ENCODE results near the gene ZG16.
"Not testable (repeated sequence)": the region's sequence is repeated elsewhere in the genome, so short reads cannot be mapped to it uniquely, and the experiment has no call there.

The ZG16 gene

DNA sequence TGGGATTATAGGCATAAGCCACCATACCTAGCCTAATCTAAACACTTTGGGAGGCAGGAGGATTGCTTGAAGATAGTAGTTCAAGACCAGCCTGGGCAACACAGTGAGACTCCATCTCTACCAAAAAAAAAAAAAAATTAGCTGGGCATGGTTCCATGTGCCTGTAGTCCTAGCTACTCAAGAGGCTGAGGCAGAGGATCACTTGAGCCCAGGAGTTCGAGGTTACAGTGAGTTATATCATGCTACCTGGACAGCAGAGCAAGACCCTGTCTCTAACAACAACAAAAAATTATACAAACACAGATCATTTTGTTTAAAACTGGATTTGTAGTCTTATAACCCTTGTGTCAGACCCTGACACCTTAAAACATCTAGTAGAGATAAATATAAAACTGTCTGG lies 24.5 kb upstream of the ZG16 start:
- DNase-seq: no peak

DNA sequence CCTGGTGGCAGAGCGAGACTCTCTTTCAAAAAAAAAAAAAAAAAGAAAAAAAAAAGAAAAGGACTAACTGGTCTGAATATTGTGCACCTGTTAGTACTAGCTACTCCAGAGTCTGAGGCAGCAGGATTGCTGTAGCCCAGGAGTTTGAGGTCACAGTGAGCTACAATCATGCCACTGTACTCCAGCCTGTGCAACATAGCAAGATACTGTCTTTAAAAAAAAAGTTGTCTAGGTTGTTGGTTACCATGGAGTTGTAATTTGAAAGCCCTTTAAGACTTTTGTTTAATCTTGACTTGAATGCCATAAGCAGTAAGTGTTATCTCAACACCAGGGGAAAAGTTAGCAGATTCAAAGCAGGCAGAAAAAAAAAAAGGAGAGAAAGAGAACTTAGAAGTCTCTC lies 21.4 kb upstream of the ZG16 start:
- DNase-seq: no peak

DNA sequence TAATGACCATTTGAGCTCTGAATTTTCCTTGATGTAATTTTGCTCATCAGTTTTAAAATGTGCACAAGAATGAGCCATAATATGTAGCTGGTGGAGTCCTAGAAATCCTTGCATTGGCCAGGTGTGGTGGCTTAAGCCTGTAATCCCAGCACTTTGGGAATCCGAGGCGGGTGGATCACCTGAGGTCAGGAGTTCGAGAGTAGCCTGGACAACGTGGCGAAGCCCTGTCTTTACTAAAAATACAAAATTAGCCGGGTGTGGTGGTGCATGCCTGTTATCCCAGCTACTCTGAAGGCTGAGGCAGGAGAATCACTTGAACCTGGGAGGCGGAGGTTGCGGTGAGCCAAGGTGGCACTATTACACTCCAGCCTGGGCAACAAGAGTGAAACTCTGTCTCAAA lies 21.0 kb upstream of the ZG16 start:
- not testable (repeated sequence) for DNase-seq

DNA sequence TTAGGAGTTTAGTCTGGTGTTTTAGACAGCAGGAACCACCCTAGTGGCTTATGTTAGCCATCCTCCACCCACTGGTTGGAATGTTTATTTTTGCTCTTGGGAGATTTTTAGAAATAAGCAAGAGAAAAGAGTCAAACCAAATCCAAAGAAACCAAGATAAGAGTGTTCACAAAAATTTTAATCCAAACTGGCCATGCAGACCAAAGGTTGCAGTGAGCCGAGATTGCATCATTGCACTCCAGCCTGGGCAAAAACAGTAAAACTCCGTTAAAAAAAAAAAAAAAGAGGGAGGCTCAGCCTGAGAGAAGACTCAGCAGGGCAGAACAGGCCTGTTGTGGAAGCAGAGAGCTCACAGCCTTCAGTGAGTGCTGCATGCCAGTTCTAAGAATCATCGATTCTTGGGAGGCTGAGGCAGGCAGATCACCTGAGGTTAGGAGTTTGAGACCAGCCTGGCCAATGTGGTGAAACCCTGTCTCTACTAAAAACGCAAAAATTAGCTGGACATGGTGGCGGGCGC lies 20.0 kb upstream of the ZG16 start:
- no peak for DNase-seq

DNA sequence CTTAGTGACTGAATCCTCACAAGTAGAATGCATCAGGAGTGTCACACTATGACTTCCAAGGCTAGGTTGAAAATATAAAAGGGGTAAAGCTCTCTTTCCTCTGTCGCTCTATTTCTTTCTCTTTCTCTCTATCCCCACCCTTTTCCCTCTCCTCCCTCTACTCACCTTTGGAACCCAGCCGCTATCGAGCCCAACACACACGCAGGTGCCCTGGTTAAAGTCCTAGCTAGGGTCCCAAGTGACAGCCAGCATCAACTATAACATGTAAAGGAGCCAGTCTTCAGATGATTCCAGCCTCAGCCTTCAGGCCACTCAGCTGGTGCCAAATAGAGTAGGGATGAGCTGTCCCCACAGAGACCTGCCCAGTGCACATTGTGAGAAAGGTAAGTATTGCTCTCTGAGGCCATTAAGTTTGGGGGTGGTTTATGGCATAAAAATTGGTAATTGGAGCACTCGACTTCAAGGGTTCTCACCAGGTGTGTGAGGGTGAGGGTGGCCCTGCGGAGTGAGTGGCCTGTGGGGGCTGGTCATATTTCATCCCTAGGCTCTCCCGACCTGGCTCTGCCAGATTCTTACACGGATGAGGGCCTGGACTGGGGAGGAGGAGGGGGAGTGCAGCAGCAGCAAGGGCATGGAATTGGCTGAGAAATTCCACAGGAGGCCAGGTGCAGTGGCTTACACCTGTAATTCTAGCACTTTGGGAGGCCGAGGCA lies 17.3 kb upstream of the ZG16 start:
- DNase-seq: no peak

DNA sequence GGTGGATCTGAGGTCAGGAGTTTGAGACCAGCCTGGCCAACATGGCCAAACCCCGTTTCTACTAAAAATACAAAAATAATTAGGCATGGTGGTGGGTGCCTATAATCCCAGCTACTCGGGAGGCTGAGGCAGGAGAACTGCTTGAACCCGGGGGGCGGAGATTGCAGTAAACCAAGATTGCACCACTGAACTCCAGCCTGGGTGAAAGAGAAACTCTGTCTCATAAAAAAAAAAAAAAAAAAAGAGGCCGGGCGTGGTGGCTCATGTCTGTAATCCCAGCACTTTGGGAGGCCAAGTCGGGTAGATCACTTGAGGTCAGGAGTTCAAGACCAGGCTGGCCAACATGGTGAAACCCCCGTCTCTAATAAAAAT lies 16.8 kb upstream of the ZG16 start:
- DNase-seq: not testable (repeated sequence)

DNA sequence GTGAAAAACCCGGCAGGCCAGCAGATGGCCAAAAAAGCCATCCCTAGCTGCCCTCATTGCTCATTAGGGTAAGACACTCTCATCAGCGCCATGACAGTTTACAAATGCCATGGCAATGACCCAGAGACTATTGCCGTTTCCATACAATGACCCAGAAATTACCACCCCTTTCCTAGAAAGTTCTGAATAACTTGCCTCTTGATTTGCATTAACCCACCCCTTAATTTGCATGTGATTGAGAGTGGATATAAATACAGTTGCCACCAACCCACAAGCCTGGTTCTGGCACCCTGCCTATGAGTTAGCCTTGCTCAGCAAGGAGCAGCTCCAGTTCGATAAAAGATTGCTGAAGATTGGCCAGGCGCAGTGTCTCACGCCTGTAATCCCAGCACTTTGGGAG lies 16.2 kb upstream of the ZG16 start:
- DNase-seq: no peak

DNA sequence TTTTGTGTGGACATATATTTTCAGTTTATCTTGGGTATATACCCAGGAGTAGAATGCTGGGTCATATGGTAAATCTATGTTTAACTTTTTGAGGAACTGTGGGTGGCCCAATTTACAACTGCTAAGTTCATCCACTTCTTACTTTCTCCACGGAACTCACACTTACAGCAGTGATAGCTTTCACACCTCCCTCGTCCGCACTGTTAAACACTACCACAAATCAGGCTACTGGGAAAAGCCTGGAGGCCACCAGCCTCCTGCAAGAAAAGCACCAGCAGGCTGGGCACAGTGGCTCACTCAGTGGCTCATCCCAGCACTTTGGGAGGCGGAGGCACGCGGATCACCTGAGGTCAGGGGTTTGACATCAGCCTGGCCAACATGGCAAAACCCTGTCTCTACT lies 14.7 kb upstream of the ZG16 start:
- no peak for DNase-seq

DNA sequence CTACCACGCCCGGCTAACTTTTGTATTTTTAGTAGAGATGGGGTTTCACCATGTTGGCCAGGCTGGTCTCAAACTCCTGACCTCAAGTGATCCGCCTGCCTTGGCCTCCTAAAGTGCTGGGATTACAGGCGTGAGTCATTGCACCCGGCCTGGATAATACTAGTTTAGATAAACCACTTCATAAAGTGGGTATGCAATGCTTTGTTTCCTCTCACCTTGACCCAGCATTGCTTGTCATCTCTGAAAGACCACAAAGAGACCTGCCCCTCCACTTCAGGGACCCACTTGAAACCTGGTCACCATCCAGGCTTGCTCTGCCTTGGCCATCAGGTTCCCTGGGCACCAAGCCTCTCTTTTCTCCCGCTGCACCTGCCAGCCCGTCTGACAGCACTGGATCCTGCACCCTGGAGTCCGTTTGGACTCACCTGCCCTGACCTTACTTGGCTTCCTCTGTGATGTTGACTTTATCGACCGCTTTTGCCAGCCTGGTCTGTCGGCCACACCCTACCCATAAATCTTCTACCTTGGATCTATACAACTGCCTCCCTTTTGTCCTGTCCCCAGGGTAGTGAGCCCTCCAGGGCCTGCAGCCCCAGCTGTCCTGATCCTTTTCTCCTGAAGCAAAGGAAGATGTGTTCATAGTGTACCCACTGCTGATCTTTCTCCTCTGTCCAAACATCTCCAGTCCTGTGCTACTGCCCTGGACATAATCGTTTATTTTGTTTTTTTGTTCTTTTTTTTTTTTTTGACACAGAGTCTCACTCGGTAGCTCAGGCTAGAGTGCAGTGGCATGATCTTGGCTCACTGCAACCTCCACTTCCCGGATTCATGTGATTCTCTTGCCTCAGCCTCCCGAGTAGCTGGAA lies 12.7 kb upstream of the ZG16 start:
- no peak for DNase-seq

DNA sequence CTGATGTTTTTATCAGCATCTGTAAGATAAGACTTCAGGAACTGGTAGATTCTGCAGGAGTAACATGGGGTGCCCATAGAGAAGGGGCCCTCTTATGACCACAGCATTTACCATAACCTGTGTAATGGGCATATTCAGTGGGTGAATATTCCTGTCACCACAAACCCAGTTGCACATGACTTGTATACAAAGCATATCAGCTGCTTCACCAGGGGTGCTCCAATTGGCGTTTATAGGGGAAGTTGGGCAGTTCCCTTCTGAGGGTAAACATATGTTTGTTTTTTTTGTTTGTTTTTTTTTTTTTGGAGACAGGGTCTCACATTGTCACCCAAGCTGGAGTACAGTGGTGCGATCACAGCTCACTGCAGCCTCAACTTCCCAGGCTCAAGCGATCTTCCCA lies 11.5 kb upstream of the ZG16 start:
- no peak for DNase-seq

DNA sequence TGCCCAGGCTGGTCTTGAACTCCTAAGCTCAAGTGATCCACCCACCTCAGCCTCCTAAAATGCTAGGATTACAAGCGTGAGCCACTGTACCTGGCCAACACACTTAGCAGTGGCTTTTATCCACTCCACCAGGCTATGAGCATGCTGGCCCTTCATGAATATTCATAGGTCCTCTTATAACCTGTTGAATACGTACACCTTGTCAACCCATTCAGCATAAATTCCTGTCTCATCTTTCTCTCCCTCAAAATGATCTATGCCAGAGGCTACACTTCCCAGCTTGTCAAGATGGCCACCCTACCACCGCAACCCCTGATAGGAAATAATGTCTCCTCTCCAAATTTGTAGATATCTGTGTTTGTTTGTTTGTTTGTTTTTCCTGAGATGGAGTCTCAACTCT lies 11.0 kb upstream of the ZG16 start:
- no peak for DNase-seq

DNA sequence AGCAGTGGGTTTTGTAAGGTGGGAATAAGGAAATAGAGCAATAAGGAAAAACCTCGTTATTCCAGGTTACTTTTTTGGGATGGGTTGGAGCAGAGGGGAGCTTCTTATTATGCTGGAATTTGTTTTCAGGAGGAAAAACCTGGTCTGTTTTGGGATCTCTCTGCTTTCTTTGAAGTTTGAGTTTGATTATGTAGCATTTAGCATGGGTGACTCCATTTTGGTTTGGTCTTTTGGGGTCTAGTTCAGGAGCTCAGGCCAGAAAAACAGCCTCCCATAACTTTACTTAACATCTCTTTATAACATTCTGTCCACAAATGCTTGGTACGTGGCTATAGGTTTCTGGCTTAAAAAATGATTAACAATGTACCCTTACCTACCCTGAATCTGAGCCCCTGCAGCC lies 8.5 kb upstream of the ZG16 start:
- no peak for DNase-seq

DNA sequence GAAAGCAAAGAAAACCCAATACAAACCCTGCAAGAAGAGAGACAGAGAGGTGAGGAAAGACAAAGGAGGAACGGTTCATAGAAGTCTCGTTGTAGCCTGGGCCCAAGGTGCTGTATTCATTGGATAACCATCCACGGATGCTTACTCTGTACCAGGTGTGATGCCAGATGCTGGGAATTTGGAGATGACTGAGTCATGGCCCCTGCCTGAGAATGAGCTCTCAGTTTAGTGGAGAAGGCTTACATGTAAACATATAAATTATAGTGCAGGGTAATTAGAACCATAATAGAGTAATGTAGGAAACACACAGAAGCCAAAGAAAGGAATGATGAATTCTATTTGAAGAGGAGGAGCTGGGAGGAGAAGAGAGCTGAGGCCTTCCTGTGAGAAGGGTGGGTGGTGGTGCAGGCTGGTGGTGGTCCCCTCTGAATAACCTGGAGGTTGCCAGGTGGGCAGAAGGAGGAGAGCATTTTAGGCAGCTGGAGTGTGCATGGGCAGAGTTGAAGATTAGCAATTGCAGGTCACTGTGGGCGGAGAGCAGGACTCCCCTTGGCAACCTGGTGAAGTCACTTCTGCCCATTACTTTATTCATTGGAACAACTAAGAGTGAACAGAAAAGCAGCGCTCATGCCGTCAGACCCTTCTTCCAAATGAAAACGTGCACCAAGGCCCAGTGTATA lies 7.7 kb upstream of the ZG16 start:
- no peak for DNase-seq

DNA sequence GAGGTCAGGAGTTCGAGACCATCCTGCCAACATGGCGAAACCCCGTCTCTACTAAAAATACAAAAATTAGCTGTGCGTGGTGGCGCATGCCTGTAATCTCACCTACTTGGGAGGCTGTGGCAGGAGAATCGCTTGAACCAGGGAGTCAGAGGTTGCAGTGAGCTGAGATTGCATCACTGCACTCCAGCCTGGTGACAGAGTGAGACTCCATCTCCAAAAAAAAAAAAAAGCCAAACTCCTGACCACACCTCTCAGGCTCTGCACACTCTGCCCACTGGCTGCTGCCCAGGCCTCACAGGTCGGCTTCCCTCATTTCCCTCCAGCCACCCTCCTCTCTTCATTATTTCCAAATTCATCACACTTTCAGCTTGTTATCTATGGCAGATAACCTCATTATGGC lies 5.7 kb upstream of the ZG16 start:
- DNase-seq: not testable (repeated sequence)

DNA sequence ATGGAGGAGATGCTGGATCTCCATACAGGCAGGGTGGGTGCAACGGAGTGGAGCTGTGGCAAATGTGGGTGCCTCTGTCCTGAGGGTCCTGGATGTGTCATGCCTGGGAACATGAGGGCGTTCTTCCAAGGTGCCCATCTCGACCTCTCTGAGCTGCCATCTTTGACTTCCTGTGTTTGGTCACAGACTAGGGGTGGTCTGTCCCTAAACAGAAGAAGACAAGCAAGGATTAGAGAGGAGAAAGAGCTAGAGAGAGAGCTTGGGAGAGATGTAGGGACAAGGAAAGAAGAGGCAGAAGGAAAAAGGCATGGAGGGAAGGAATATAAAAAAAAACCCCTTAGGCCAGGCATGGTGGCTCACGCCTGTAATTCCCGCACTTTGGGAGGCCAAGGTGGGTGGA lies 3.3 kb upstream of the ZG16 start:
- DNase-seq: no peak

DNA sequence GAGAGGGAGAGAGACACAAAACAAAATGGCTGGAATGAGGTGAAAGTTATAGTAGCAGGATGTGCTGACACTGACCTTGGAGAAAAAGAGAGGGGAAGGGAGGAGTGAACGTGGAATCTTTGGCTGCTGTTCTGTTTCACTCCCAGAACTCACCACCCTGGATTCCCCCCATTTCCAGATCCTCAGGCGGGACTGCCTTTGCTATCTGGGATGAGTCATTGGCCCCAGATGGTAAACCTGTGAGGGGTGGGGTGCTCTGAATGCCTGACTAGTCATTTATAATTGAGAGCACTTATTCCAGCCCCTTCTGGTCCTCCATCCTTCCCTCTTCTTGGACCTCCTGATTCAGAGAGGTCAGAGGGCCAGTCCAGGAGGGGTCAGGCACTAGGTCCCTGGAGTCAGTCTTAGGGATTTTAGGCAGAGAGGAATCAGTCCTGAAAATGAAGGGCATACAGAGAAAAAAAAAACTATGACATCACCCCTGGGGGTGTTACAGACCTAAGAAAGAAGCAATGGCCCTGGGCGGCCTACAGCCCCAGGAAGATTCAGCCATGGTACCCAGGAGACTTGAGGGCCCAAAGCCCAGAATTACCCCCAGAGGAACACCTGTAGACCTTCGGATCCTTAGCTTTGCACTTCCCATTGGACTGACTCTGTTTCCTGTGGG lies 2.2 kb upstream of the ZG16 start:
- DNase-seq: no peak

DNA sequence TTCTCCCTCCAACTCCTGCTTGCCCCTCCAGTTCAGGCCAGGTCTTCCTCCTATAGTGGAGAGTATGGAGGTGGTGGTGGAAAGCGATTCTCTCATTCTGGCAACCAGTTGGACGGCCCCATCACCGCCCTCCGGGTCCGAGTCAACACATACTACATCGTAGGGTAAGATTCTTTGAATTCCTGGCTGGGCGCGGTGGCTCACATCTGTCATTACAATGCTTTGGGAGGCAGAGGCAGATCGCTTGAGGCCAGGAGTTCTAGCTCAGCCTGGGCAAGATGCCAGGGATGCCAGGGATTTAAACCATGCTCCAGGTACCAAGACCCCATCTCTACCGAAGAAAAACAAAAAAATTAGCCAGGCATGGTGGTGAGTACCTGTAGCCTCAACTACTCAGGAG lies 1.4 kb downstream of the ZG16 start:
- no peak for DNase-seq

DNA sequence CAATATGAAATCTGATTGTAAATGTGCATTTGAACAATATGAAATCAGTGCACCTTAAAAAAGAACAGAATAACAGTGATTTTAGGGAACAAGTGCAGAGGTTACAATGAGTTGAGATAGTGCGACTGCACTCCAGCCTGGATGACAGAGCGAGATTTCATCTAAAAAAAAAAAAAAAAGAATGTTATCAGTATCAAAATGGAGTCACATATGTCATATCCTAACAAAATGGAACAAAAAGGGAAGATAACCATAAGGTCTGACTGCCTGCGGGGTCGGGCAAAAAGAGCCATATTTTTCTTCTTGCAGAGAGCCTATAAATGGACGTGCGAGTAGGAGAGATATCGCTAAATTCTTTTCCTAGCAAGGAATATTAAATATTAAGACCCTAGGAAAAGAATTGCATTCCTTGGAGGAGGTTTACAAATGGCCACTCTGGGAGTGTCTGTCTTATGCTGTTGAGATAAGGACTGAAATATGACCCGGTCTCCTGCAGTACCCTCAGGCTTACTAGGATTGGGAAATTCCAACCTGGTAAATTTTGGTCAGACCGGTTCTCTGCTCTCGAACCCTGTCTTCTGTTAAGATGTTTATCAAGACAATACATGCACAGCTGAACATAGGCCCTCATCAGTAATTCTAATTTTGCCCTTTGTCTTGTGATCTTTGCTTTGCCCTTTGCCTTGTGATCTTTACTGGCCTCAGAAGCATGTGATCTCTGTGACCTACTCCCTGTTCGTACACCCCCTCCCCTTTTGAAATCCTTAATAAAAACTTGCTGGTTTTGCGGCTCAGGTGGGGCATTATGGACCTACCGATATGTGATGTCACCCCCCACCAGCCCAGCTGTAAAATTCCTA lies 5.3 kb downstream of the ZG16 start:
- not testable (repeated sequence) for DNase-seq

DNA sequence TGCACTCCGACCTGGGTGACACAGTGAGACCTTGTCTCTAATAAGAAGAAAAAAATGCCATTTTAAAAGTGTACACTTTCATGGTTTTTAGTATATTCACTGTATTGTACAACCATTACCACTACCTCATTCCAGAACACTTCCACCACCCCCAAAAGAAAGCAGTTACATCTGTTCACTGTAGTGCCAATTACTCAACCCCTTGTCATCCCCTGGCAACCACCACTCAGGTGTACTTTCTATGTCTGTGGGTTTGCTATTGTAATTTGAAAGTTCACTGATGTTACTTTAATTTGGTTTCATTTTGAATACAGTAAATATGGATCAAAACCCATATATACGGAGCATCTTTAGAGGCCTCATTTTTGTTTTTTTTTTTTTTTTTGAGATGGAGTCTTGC lies 6.1 kb downstream of the ZG16 start:
- no peak for DNase-seq

DNA sequence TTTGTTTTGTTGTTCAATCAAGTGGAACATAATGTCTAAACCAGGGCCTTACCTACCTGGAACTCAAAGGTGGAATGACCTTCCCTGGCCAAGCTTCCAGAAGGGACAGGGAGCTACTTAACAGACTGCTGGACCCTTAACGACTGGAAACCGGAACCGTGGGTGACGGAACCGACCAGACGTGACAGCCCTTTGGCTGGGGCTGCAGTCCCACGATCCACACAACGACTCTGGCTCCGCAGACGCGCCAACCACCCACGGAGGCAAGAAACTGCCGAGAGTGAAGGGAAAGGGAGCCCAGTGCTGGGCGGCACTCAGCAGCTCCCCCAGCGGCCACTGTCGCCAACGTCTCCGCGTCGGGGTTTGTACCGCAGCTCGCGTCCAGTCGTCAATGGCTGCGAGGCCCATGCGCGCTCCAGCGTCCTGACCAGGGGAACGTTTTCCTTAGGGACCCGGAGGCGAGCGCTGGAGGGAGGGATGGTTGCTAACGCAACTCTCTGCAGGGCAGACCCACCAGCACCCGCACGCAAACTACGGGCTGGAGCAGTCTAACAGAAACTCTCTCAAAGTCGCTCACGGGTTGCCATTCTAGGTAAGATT lies 6.9 kb downstream of the ZG16 start:
- peak; percentile 90 for DNase-seq

DNA sequence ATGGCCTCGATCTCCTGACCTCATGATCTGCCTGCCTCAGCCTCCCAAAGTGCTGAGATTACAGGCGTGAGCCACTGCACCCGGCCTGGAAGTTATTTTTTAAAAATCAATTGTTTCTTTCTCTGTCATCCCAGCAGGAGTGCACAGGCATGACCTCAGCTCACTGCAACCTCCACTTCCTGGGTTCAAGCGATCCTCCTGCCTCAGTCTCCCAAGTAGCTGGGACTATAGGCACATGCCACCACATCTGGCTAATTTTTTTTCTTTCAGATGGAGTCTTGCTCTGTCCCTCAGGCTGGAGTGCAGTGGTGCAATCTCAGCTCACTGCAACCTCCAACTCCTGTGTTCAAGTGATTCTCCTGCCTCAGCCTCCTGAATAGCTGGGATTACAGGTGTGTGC lies 9.1 kb downstream of the ZG16 start:
- DNase-seq: not testable (repeated sequence)

DNA sequence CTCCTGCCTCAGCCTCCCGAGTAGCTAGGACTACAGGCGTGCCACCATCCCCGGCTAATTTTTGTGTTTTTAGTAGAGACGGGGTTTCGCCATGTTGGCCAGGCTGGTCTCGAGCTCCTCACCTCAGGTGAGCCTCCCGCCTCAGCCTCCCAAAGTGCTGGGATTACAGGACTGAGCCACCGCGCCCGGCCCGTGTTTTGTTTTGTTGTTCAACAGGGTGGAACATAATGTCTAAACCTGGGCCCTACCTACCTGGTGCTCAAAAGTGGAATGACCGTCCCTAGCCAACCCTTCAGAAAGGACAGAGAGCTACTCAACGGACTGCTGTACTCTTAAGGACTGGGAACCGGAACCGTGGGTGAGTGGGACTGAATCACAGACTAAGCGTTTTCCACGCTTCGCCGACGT lies 11.7 kb downstream of the ZG16 start:
- DNase-seq: no peak

Measured in retina (tissue), 1 donor.